BJ (cell line): Measurements from ENCODE around the gene MYO5A. TPM values are rescaled to one million over a fixed set of nuclear protein-coding genes. Genes with fewer than 3 reads are reported as not detected.

Experiments used
- CTCF ChIA-PET: fragments of 350-600 bp; formaldehyde crosslinking; extraction: SDS; loops from one replicate; lab custom pipeline; 2021; ENCODE audit warnings: antibody characterized with exemption, inconsistent platforms; lab: Yijun Ruan, JAX
- POLR2A ChIA-PET: fragments of 300-600 bp; sonication (Branson Sonifier 250); formaldehyde crosslinking; extraction: SDS; loops from one replicate; lab custom pipeline; 2021; ENCODE audit warnings: antibody characterized with exemption; lab: Charles Lee
- DNase-seq: peaks from one replicate; pipeline ENCODE4 v3.0.0-alpha.2; 2011; ENCODE audit warnings: low read depth
- H3K27me3 ChIP-seq: 2 replicates; pipeline ENCODE4 v1.6.0; 2011; ENCODE audit warnings: low read length; ENCODE audit not compliant: control insufficient read depth, insufficient read depth
- H3K36me3 ChIP-seq: 2 replicates; pipeline ENCODE4 v1.5.1; 2011; ENCODE audit warnings: low read length; ENCODE audit not compliant: control insufficient read depth, insufficient read depth
- H3K4me3 ChIP-seq: 2 replicates; pipeline ENCODE4 v1.5.1; 2011; ENCODE audit warnings: low read depth, mild to moderate bottlenecking, control low read depth, low read length
- CTCF ChIP-seq: IDR thresholded peaks from 2 replicates; pipeline ENCODE4 v1.5.1; 2011; ENCODE audit warnings: low read depth, mild to moderate bottlenecking, control low read depth, inconsistent platforms, low read length, moderate library complexity; ENCODE audit not compliant: insufficient read depth
- polyA plus RNA-seq: library from polyadenylated mRNA; depleted of rRNA; stranded (reverse); fragments of >200 nt; gene quantifications from 2 replicates; pipeline ENCODE4 v1.2.3, GENCODE V29; 2011; rRNA removed
- small RNA-seq: library from RNA; depleted of rRNA; stranded (forward); fragments of <200 nt; gene quantifications from one replicate; pipeline ENCODE3, GENCODE V24; 2012; ENCODE audit warnings: low replicate concordance, low read depth; ENCODE audit not compliant: insufficient read length

Gene MYO5A
- polyA plus RNA-seq, 1 experiment, result 38.3 TPM

GRCh38 chr15:52261026-52261425, 267.7 kb downstream of the MYO5A start:
- ChIA-PET CTCF (interaction anchor here (1.0 to 2.4 kb wide), 3 partner anchors 9 to 474 kb away, joined by 3 to 13 read pairs (median 3); no protein-coding TSS in a partner anchor), POLR2A (no interaction called here)
- no peak for TF ChIP-seq CTCF
- H3K4me3 ChIP-seq, result no peak overlapping the region
- H3K27me3 ChIP-seq, result no peaks in the 10 kb centered on the region
- no peak for DNase-seq
- H3K36me3 ChIP-seq, result no peaks in the 10 kb centered on the region

GRCh38 chr15:52259503-52259902, 269.2 kb downstream of the MYO5A start:
- no peak overlapping the region for H3K4me3 ChIP-seq
- no peak for DNase-seq
- POLR2A ChIA-PET, result interaction anchor here (0.7 kb wide), 1 partner anchor 220 kb away, joined by 3 read pairs; no protein-coding TSS in a partner anchor
- no peaks in the 10 kb centered on the region for H3K36me3 ChIP-seq
- H3K27me3 ChIP-seq, result no peaks in the 10 kb centered on the region
- TF ChIP-seq CTCF, result no peak
- CTCF ChIA-PET, result interaction anchor here (2.4 kb wide), 1 partner anchor 475 kb away, joined by 13 read pairs; no protein-coding TSS in a partner anchor

- no peaks in the 10 kb centered on the region for H3K27me3 ChIP-seq
- DNase-seq, result no peak
- no peak overlapping the region for H3K4me3 ChIP-seq
- CTCF ChIA-PET, result interaction anchor here (0.9 to 7.0 kb wide), 2 partner anchors 471 to 476 kb away, joined by 3 to 83 read pairs; no protein-coding TSS in a partner anchor
- TF ChIP-seq CTCF, result no peak
- H3K36me3 ChIP-seq, result no peaks in the 10 kb centered on the region
- POLR2A ChIA-PET, result interaction anchor here (0.6 kb wide), 1 partner anchor 104 kb away, joined by 3 read pairs; no protein-coding TSS in a partner anchor
Observed at GRCh38 chr15:52258461-52258860, 270.2 kb downstream of the MYO5A start.

- ChIA-PET POLR2A (interaction anchor here (0.6 kb wide), 1 partner anchor 105 kb away, joined by 3 read pairs; no protein-coding TSS in a partner anchor), CTCF (interaction anchor here (0.7 to 7.0 kb wide), 11 partner anchors 13 to 477 kb away, joined by 3 to 83 read pairs (median 4); partner anchors contain the start of gene ATOSA)
Observed at GRCh38 chr15:52257734-52258062, 271.0 kb downstream of the MYO5A start.

More at GRCh38 chr15:52257734-52258062, 271.0 kb downstream of the MYO5A start:
- TF ChIP-seq CTCF, result no peak
- Histone ChIP-seq H3K4me3 (no peak overlapping the region), H3K36me3 (no peaks in the 10 kb centered on the region), H3K27me3 (no peaks in the 10 kb centered on the region)
- no peak for DNase-seq

Small RNA genes lying within 50 kb of the gene (small RNA-seq; reads per million reads assigned to genes)
- not detected for gene MIR1266

Other genes with a start within 250 kb of the MYO5A start
- gene MYO5C, start 233.1 kb downstream of the MYO5A start, polyA plus RNA-seq, result 0.13 and 0.27 TPM in 2 replicates
- gene ARPP19, start 40.1 kb upstream of the MYO5A start, polyA plus RNA-seq, result 29.3 and 47.8 TPM in 2 replicates
- gene ATOSA, start 150.5 kb upstream of the MYO5A start, polyA plus RNA-seq, result 11.6 and 21.1 TPM in 2 replicates